Natural killer cell (primary cell): Measurements from ENCODE around the gene RAB1B. TPM values are rescaled to one million over a fixed set of nuclear protein-coding genes. Genes with fewer than 3 reads are reported as not detected.
A peak's percentile ranks its signal among the peaks of the same experiment; 100 is the strongest.

Source experiments
- ATAC-seq, 3 donors: fragments of 150-1000 bp in 2 of 3; fragments of 200-7000 bp in 1 of 3; cut with Tn5 transposase; 1 replicate in 1 of 3; 2 replicates in 2 of 3; pipeline ENCODE4 v1.10.0; 2021; ENCODE audit warnings: mild to moderate bottlenecking in 2 of 3, moderate library complexity in 2 of 3
- DNase-seq, 2 donors: peaks; one replicate each; pipeline versions ENCODE4 v3.0.0 to v3.0.0-alpha.2; 2013 to 2021; ENCODE audit warnings: mixed read lengths in 1 of 2
- H3K27ac ChIP-seq: one replicate; pipeline ENCODE4 v1.5.1; 2013; ENCODE audit warnings: mild to moderate bottlenecking, low read length
- H3K27me3 ChIP-seq: one replicate; pipeline ENCODE4 v1.6.1; 2013; ENCODE audit warnings: low read length; ENCODE audit not compliant: control insufficient read depth, insufficient read depth
- H3K36me3 ChIP-seq: one replicate; pipeline ENCODE4 v1.6.1; 2013; ENCODE audit warnings: low read length; ENCODE audit not compliant: control insufficient read depth, insufficient read depth
- H3K4me1 ChIP-seq: one replicate; pipeline ENCODE4 v1.6.1; 2013; ENCODE audit warnings: low read length; ENCODE audit not compliant: control insufficient read depth, insufficient read depth
- H3K4me3 ChIP-seq: one replicate; pipeline ENCODE4 v1.5.1; 2013; ENCODE audit warnings: low read length
- H3K9me3 ChIP-seq: one replicate; pipeline ENCODE4 v1.6.1; 2013; ENCODE audit warnings: low read length; ENCODE audit not compliant: control insufficient read depth, insufficient read depth
- H3K27ac Mint-ChIP-seq, 2 donors: one replicate each; pipeline ENCODE4 v1.8.0; 2022; ENCODE audit warnings: mild to moderate bottlenecking in 2 of 2, mixed read lengths in 2 of 2, moderate library complexity in 1 of 2
- H3K27me3 Mint-ChIP-seq, 2 donors: one replicate each; pipeline ENCODE4 v1.8.0; 2022; ENCODE audit warnings: low read depth in 2 of 2, mixed read lengths in 2 of 2
- H3K36me3 Mint-ChIP-seq: one replicate; pipeline ENCODE4 v1.8.0; 2022; ENCODE audit warnings: mixed read lengths
- H3K4me1 Mint-ChIP-seq, 2 donors: one replicate each; pipeline ENCODE4 v1.8.0; 2022; ENCODE audit warnings: mixed read lengths in 2 of 2
- H3K4me3 Mint-ChIP-seq: one replicate; pipeline ENCODE4 v1.8.0; 2022; ENCODE audit warnings: mild to moderate bottlenecking, moderate library complexity, mixed read lengths
- H3K9me3 Mint-ChIP-seq, 2 donors: one replicate each; pipeline ENCODE4 v1.8.0; 2022; ENCODE audit warnings: mixed read lengths in 2 of 2
- CTCF ChIP-seq: fragments of 200-600 bp; IDR thresholded peaks from one replicate; pipeline ENCODE4 v1.8.0; 2022; ENCODE audit warnings: antibody characterized with exemption
- WGBS: methylation state at CpG from one replicate; pipeline ENCODE4 v1.1.7; 2013; ENCODE audit warnings: missing lambda C conversion rate; ENCODE audit not compliant: insufficient coverage; 5-methylcytosine and 5-hydroxymethylcytosine counted together
- intact Hi-C: fragments of 100-400 bp; cut with micrococcal nuclease; formaldehyde crosslinking; loops from one replicate; pipeline ENCODE4 v1.14.2; 2022
- total RNA-seq, 4 donors: library from RNA; stranded (reverse); fragments of 120-200 nt in 1 of 4; gene quantifications; one replicate each; pipeline versions ENCODE4 v1.2.3 to v1.2.4, GENCODE V29; 2013 to 2022

RAB1B gene
- total RNA-seq, 3 donors from 2014 or later (not counting 1 experiment from before 2014, with no cell fraction given): 116 to 144 (median 132) TPM

GRCh38 chr11:66235141-66235540 is 33.3 kb upstream of the RAB1B start:
- no peak overlapping the region for H3K4me3 Mint-ChIP-seq
- Histone ChIP-seq H3K9me3 (no peaks in the 10 kb centered on the region), H3K27ac (no peak overlapping the region), H3K36me3 (peaks cover 83% of the 10 kb centered on the region), H3K4me3 (no peak overlapping the region), H3K4me1 (peaks cover 38% of the 10 kb centered on the region), H3K27me3 (no peaks in the 10 kb centered on the region)
- ATAC-seq: no peak
- no peak for TF ChIP-seq CTCF
- H3K9me3 Mint-ChIP-seq: no peaks in the 10 kb centered on the region
- no peak overlapping the region for H3K27ac Mint-ChIP-seq
- intact Hi-C loops: no loop called here
- no peaks in the 10 kb centered on the region for H3K27me3 Mint-ChIP-seq
- 91% methylated on average over 10 of the region's 11 CpGs for WGBS
- H3K36me3 Mint-ChIP-seq: peaks cover 13% of the 10 kb centered on the region
- peaks cover 19 to 26% of the 10 kb centered on the region in 2 donors for H3K4me1 Mint-ChIP-seq
- no peak for DNase-seq

- Mint-ChIP-seq H3K9me3 (no peaks in the 10 kb centered on the region), H3K27ac (peak overlapping the region; percentile 78 to 81), H3K27me3 (no peaks in the 10 kb centered on the region), H3K36me3 (no peaks in the 10 kb centered on the region), H3K4me3 (peak overlapping the region; percentile 52), H3K4me1 (peaks cover 19 to 26% of the 10 kb centered on the region in 2 donors)
- peak overlapping the region; percentile 6 for H3K27ac ChIP-seq
- intact Hi-C loops: no loop called here
- no peak for TF ChIP-seq CTCF
- DNase-seq: no peak
- ATAC-seq: peak in 2 of 3 donors; percentile 29 to 33
- no peaks in the 10 kb centered on the region for H3K27me3 ChIP-seq
- peaks cover 83% of the 10 kb centered on the region for H3K36me3 ChIP-seq
- no peaks in the 10 kb centered on the region for H3K9me3 ChIP-seq
- peaks cover 44% of the 10 kb centered on the region for H3K4me1 ChIP-seq
- no peak overlapping the region for H3K4me3 ChIP-seq
- 62% methylated on average over 6 of the region's 6 CpGs for WGBS
Observed at GRCh38 chr11:66237867-66238266, 30.6 kb upstream of the RAB1B start.

GRCh38 chr11:66238786-66239413 is 29.5 kb upstream of the RAB1B start:
- TF ChIP-seq CTCF: no peak
- peaks cover 19 to 30% of the 10 kb centered on the region in 2 donors for H3K4me1 Mint-ChIP-seq
- peak in 2 of 3 donors; percentile 5 to 17 for ATAC-seq
- no peaks in the 10 kb centered on the region for H3K27me3 Mint-ChIP-seq
- WGBS: 72% methylated on average over 17 of the region's 17 CpGs
- Histone ChIP-seq H3K27ac (peak overlapping the region; percentile 26), H3K4me3 (no peak overlapping the region), H3K27me3 (no peaks in the 10 kb centered on the region), H3K4me1 (peaks cover 44% of the 10 kb centered on the region), H3K36me3 (peaks cover 80% of the 10 kb centered on the region), H3K9me3 (no peaks in the 10 kb centered on the region)
- peak overlapping the region; percentile 52 for H3K4me3 Mint-ChIP-seq
- H3K36me3 Mint-ChIP-seq: no peaks in the 10 kb centered on the region
- no peak for DNase-seq
- intact Hi-C loops: no loop called here
- H3K27ac Mint-ChIP-seq: peak overlapping the region; percentile 31 to 78
- H3K9me3 Mint-ChIP-seq: no peaks in the 10 kb centered on the region

GRCh38 chr11:66239511-66239910 is 28.9 kb upstream of the RAB1B start:
- no peaks in the 10 kb centered on the region for H3K9me3 ChIP-seq
- Mint-ChIP-seq H3K27ac (peak overlapping the region; percentile 31 to 78), H3K4me1 (peaks cover 19 to 30% of the 10 kb centered on the region in 2 donors), H3K27me3 (no peaks in the 10 kb centered on the region), H3K9me3 (no peaks in the 10 kb centered on the region), H3K4me3 (peak overlapping the region; percentile 21), H3K36me3 (no peaks in the 10 kb centered on the region)
- H3K27ac ChIP-seq: peak overlapping the region; percentile 26
- no peak for TF ChIP-seq CTCF
- 83% methylated on average over 3 of the region's 3 CpGs for WGBS
- H3K4me1 ChIP-seq: peaks cover 44% of the 10 kb centered on the region
- H3K27me3 ChIP-seq: no peaks in the 10 kb centered on the region
- no peak overlapping the region for H3K4me3 ChIP-seq
- intact Hi-C loops: no loop called here
- H3K36me3 ChIP-seq: peaks cover 78% of the 10 kb centered on the region
- ATAC-seq: no peak
- no peak for DNase-seq
